Measurements from ENCODE around the gene TUBGCP6. TPM values are rescaled to one million over a fixed set of nuclear protein-coding genes. Genes with fewer than 3 reads are reported as not detected.

The TUBGCP6 gene
- total RNA-seq, 2 experiments from 2014 or later, result 50.6 to 53.9 TPM

DNA sequence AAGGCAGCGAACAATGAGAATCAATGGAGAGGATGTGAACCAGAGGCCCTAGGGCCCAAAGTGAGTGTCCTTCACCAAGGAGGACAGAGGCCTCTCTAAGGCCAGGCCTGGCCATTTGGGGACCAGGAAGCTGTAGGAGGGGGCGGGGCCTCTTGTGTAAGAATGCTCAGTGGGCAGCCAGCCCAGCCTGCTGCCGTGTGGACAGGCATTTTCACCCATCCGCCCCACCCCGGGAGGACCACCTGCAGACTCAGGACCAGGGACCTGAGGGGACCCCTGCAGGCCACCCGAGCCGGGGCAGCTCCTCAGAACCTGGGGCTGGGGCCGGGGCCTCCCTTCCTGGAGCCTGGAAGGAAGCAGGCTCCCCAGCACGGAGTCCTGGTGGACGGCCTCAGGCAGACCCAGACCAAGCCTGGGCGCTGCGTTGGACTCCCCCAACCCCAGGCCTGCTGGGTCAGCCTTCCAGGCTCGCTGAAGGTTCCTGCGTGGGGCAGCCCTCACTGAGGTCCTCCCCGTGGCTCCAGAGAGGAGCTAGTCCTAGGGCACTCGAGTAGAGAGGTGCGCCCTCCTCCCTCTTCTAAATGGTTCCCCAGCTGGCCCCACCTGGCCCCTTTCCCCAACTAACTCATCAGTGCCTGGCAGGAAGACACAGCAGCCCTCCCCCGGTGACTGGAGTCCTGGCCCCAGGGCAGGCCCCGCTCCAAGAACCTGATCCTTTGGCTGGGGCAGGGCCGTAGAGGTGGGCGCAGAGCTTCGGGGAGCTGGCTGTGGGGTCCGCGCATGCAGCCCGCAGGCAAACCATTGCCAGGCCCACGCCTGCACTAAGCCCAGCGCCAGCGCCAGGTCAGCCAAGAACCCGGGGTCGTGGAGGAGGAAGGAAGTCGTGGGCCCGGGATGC lies 60.6 kb downstream of the TUBGCP6 start:
- H3K27me3 Mint-ChIP-seq, result peaks cover 2% of the 10 kb centered on the region
- peak overlapping the region; percentile 64 for H3K4me3 Mint-ChIP-seq
- H3K27ac Mint-ChIP-seq, result no peak overlapping the region
- DNase-seq, result no peak
- H3K36me3 Mint-ChIP-seq (ENCODE audit: low read depth), result peaks cover 8% of the 10 kb centered on the region
- H3K9me3 Mint-ChIP-seq, result no peaks in the 10 kb centered on the region
- H3K4me1 Mint-ChIP-seq, result peaks cover 36% of the 10 kb centered on the region
- CTCF ChIA-PET, result interaction anchor here (1.2 kb wide), 1 partner anchor 35 kb away, joined by 3 read pairs; no protein-coding TSS in a partner anchor
- POLR2A ChIA-PET, result interaction anchor here (1.1 kb wide), 1 partner anchor 12 kb away, joined by 3 read pairs; no protein-coding TSS in a partner anchor

DNA sequence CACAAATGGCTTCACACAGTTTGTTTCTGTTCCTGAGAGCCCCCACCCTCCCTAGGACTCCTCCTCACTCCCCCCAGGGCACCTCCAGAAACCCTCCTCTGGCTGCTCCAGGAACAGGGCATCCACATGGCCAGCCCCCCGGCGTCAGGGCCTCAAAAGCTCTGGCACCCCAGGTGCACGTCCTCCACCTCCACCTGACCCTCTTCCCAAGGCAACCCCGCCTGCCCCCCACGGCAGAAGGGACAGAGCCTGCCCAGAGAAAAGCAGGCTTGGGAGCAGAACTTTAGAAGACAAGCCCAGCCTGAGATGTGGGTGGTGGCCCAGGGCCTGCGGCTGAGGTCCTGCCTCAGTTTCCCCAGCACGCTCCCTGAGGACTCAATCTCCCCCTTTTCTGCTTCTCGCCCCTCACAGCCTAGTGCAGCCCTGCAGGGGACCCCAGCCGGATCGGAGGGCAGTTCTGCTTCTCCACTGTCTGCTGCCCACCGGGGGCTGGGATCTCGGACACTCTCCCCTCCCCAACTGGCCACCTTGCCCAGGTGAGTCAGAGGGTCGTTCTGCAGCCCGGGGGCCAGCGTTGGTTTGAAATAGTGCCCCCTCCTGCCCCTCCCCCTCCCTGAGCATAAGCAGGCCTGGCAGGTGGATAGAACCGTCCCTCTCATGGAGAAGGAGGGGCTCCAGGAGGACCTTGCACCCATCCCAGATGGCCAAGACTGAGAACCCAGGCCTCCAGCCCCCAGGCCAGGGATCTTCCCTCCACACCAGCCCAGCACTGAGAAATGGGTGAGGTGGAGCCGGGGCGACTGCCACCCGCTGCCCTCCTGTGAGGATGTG lies 61.5 kb downstream of the TUBGCP6 start:
- POLR2A ChIA-PET, result no interaction called here
- H3K9me3 Mint-ChIP-seq, result no peaks in the 10 kb centered on the region
- peak overlapping the region; percentile 34 for H3K4me3 Mint-ChIP-seq
- peaks cover 27% of the 10 kb centered on the region for H3K4me1 Mint-ChIP-seq
- peaks cover 8% of the 10 kb centered on the region for H3K36me3 Mint-ChIP-seq (ENCODE audit: low read depth)
- H3K27ac Mint-ChIP-seq, result no peak overlapping the region
- no peak for DNase-seq
- CTCF ChIA-PET, result no interaction called here
- peaks cover 2% of the 10 kb centered on the region for H3K27me3 Mint-ChIP-seq

DNA sequence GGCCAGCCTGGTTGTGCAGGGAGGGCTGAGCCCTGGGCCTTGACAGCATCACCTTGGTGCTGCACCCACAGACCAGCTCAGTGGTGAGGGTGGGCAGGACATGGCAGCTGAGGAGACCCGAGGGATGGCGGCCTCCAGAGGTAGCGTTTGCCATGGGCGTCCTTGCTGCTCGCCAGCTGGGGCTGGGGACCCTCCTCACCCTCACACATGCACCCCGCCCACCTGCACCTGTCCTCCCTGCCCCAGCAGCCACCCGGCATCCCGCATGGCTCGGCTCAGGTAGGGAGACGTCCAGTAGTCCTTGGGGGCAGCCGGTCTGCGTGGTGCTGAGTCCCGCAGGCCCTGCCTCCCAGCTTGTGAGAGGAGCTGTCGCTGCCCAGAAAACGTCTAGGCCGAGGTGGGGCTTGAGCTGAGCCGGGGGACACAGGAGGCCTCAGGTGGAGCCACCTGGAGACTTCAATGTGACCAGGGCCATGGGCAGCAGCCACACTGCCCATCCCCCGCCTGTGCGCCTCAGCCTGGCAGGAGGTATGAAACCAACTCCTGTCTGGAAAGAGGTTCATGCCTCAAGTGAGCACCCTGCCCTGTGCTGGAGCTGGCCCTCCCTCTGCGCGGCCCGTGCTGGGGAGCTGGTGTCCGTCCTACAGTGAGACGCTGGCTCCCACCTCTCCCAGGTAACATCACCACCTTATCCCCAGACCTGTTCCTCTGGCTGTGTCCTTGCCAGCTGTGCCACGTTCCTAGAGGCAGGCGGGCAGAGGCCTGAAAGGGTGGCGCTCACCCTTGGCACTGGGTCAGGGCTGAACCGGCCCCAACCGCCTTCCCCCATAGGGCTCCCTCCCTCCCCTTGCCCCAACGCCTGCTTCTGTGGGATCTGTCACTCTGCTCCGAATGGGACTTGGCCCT lies 62.4 kb downstream of the TUBGCP6 start:
- Mint-ChIP-seq H3K4me3 (no peak overlapping the region), H3K9me3 (no peaks in the 10 kb centered on the region), H3K27me3 (peaks cover 2% of the 10 kb centered on the region), H3K4me1 (peaks cover 20% of the 10 kb centered on the region), H3K27ac (no peak overlapping the region), H3K36me3 (ENCODE audit: low read depth) (peaks cover 5% of the 10 kb centered on the region)
- POLR2A ChIA-PET, result no interaction called here
- CTCF ChIA-PET, result no interaction called here
- no peak for DNase-seq

DNA sequence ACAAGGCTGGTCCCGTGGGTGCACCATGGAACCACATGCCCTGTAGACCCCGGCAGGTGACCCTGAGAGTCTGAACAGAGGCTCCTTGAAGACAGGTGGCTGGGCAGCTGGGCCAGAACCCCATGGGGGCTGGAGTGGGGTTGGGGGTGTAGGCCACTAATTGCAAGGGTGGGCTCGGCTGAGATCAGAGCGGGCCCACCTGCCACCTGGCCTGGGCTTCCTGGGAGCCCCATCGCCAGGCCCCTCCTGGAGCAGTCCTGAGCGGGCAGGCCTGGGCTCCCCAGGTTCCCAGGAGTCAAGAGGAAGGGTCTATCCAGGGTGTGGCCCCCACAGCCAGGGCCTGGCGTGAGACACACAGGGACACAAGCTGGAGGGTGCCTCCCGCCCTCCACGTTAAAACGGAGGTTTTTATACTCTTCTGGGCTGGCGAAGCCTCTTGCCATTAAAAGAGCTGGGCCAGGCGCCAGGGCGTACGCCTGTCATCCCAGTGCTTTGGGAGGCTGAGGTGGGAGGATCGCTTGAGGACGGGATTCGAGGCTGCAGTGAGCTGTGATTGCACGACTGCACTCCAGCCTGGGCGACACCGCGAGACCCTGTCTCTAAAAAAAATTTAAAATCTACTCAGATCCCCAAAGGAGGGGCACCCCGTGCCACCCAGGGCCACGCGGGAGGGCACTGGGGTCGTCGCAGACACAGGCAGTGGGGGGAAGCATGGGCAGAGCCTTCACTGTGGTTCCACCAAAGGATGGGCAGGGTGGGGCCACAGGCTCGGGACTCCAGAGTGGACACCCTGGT lies 63.9 kb downstream of the TUBGCP6 start:
- Mint-ChIP-seq H3K27me3 (peaks cover 2% of the 10 kb centered on the region), H3K4me3 (no peak overlapping the region), H3K36me3 (ENCODE audit: low read depth) (no peaks in the 10 kb centered on the region), H3K27ac (no peak overlapping the region), H3K9me3 (no peaks in the 10 kb centered on the region), H3K4me1 (peaks cover 14% of the 10 kb centered on the region)
- POLR2A ChIA-PET, result no interaction called here
- DNase-seq, result no peak
- CTCF ChIA-PET, result interaction anchor here (0.7 kb wide), 1 partner anchor 10 kb away, joined by 3 read pairs; no protein-coding TSS in a partner anchor

DNA sequence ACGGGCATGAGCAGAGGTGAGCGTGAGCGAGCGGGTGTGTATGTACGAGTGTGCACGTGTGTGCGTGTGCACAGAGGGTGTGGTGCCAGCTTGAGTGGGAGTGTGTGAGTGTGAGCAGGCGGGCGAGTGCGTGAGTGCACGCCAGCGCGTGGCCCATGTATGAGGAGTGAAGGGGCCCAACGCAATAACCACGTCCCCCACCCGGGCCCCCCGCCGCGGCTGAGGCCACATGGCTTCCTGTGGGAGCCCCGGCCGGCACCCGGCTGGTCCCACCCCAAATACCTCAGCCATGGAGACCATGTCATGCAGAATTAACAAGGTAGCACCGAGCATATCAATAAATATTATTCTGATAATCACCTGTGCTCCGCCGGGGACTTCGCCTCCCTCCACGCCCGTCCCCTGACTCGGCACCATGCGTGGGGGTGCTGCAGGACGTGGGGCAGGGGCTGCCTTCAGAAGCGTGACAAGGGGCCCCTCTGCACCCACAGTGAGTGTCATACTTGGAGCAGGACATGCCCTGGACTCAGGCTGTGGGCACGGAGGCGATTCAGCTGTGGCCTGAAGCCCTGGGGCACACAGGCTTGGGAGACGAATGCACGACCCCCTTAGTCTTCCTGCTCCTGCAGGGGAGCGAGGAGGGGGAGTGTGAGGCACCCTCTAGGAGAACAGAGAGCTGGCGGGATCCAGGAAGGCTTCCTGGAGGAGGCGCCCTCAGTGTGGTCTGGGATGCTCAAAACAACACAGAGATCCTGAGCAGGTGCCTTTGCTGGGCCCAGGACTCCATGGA lies 64.7 kb downstream of the TUBGCP6 start:
- Mint-ChIP-seq H3K36me3 (ENCODE audit: low read depth) (no peaks in the 10 kb centered on the region), H3K4me3 (no peak overlapping the region), H3K27ac (no peak overlapping the region), H3K4me1 (peaks cover 12% of the 10 kb centered on the region), H3K9me3 (no peaks in the 10 kb centered on the region), H3K27me3 (peaks cover 2% of the 10 kb centered on the region)
- no peak for DNase-seq
- POLR2A ChIA-PET, result no interaction called here
- CTCF ChIA-PET, result interaction anchor here (0.7 kb wide), 1 partner anchor 11 kb away, joined by 3 read pairs; no protein-coding TSS in a partner anchor

DNA sequence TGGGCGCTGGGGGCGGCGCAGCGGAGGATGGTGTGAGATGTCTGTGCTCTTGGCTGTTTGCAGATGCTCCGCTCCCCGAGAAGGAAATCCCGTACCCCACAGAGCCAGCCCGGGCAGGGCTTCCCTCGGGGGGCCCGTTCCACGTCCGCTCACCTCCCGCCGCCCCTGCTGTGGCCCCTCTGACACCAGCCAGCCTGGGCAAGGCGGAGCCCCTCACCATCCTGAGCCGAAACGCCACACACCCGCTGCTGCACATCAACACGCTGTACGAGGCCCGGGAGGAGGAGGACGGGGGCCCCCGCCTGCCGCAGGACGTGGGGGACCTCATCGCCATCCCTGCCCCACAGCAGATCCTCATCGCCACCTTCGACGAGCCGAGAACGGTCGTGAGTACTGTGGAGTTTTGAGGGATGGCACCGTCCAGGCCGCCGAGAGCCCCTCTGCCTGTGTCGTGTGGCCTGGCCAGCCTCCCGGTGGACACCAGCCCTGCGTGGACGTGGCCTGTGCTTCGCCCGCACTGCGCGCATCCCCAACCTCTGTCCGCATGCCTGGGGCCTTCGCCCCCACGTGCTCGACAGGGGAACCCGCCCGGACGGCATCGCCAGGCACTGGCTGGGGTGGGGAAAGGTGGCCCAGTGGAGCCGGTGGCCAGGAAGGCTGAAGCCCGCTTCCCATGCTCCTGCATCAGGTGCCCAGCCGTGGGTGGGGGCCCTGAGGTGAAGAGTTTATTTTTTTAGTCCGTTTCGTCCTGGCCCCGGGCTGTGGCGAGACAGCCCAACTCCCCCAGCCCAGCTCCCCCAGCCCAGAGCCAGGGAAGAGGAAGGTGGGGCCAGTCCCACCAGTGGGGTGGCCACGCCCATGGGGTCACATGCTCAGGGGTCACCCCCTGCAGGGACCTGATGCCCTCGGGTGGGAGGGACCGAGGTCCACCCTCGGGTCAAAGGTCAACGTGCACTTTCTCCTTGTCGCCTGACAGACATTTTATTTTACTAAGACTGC lies 65.7 kb downstream of the TUBGCP6 start:
- no peaks in the 10 kb centered on the region for H3K36me3 Mint-ChIP-seq (ENCODE audit: low read depth)
- POLR2A ChIA-PET, result no interaction called here
- CTCF ChIA-PET, result no interaction called here
- H3K9me3 Mint-ChIP-seq, result no peaks in the 10 kb centered on the region
- H3K4me1 Mint-ChIP-seq, result peaks cover 8% of the 10 kb centered on the region
- no peak for DNase-seq
- peaks cover 2% of the 10 kb centered on the region for H3K27me3 Mint-ChIP-seq
- H3K27ac Mint-ChIP-seq, result no peak overlapping the region
- H3K4me3 Mint-ChIP-seq, result no peak overlapping the region

DNA sequence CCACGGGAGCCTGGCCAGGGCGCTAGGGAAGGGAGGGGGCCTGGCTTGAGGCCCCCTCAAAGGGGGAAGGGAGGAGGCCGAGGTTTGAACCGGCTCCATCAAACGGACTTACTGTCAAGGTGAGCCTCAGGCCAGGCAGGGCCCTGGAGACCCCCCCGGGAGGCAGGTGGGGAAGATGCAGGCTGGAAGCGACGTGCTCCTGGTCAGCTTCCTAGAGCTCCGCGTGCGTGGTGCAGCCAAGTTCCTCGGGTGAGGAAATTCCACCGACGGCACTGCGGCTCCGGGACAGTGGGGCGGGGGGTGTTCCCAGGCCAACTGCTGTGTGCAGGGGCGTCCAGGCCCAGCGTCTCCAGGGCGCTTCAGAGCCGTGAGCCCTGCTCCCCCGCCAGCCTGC lies 66.4 kb downstream of the TUBGCP6 start:
- Mint-ChIP-seq H3K4me3 (no peak overlapping the region), H3K4me1 (peaks cover 6% of the 10 kb centered on the region), H3K27me3 (peaks cover 2% of the 10 kb centered on the region), H3K36me3 (ENCODE audit: low read depth) (no peaks in the 10 kb centered on the region), H3K9me3 (no peaks in the 10 kb centered on the region), H3K27ac (no peak overlapping the region)
- no peak for DNase-seq
- ChIA-PET POLR2A (no interaction called here), CTCF (no interaction called here)

DNA sequence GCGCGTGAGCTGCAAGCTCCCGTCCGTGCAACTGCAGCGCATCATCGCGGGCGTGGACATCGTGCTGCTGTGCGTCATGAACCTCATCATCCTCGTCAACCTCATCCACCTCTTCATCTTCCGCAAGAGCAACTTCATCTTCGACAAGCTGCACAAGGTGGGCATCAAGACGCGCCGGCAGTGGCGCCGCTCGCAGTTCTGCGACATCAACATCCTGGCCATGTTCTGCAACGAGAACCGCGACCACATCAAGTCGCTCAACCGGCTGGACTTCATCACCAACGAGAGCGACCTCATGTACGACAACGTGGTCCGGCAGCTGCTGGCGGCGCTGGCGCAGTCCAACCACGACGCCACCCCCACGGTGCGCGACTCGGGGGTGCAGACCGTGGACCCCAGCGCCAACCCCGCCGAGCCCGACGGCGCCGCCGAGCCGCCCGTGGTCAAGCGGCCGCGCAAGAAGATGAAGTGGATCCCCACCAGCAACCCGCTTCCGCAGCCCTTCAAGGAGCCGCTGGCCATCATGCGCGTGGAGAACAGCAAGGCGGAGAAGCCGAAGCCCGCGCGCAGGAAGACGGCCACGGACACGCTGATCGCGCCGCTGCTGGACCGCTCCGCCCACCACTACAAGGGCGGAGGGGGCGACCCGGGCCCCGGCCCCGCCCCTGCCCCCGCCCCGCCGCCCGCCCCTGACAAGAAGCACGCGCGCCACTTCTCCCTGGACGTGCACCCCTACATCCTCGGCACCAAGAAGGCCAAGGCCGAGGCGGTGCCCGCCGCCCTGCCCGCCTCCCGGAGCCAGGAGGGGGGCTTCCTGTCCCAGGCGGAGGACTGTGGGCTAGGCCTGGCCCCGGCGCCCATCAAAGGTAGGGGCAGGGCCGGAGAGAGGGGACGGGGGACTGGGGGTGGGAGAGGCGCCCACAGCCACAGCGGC lies 67.0 kb downstream of the TUBGCP6 start:
- Mint-ChIP-seq H3K27ac (no peak overlapping the region), H3K27me3 (peaks cover 2% of the 10 kb centered on the region), H3K4me3 (no peak overlapping the region), H3K9me3 (no peaks in the 10 kb centered on the region), H3K4me1 (peaks cover 6% of the 10 kb centered on the region), H3K36me3 (ENCODE audit: low read depth) (no peaks in the 10 kb centered on the region)
- no peak for DNase-seq
- ChIA-PET CTCF (no interaction called here), POLR2A (no interaction called here)

DNA sequence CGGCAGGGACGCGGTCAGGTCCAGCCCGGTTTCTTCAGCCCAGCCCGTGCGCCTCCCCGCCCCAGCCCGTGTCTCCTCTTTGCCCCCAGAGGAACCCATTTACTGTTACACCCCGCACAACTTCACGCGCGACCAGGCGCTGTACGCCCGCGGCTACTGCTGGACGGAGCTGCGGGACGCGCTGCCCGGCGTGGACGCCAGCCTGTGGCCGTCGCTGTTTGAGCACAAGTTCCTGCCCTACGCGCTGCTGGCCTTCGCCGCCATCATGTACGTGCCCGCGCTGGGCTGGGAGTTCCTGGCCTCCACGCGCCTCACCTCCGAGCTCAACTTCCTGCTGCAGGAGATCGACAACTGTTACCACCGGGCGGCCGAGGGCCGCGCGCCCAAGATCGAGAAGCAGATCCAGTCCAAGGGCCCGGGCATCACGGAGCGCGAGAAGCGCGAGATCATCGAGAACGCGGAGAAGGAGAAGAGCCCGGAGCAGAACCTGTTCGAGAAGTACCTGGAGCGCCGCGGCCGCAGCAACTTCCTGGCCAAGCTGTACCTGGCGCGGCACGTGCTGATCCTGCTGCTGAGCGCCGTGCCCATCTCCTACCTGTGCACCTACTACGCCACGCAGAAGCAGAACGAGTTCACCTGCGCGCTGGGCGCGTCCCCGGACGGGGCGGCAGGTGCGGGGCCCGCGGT lies 67.8 kb downstream of the TUBGCP6 start:
- H3K4me1 Mint-ChIP-seq, result peaks cover 6% of the 10 kb centered on the region
- no peaks in the 10 kb centered on the region for H3K9me3 Mint-ChIP-seq
- H3K36me3 Mint-ChIP-seq (ENCODE audit: low read depth), result no peaks in the 10 kb centered on the region
- no peak for DNase-seq
- ChIA-PET CTCF (no interaction called here), POLR2A (no interaction called here)
- peaks cover 8% of the 10 kb centered on the region for H3K27me3 Mint-ChIP-seq
- no peak overlapping the region for H3K4me3 Mint-ChIP-seq
- no peak overlapping the region for H3K27ac Mint-ChIP-seq
